Fibroblast of skin of right quadriceps (primary cell): Measurements from ENCODE around the gene DCLK3.

Source experiments
- DNase-seq: peaks from one replicate; pipeline ENCODE4 v3.0.0-alpha.2; 2013

The DCLK3 gene

GRCh38 chr3:36662626-36663025 is 101.7 kb downstream of the DCLK3 start:
- DNase-seq, result no peak
